Stimulated activated CD4-positive, alpha-beta T cell treated with anti-CD3 and anti-CD28 coated beads, TNF-alpha, amount 100 ng/mL, for 1 hour (primary cell): Measurements from ENCODE around the gene AFF1.
"Not testable (repeated sequence)": the region's sequence is repeated elsewhere in the genome, so short reads cannot be mapped to it uniquely, and the experiment has no call there.

Experiments
- DNase-seq, 3 donors: peaks; one replicate each; pipeline ENCODE4 v3.0.0-alpha.2; 2020; ENCODE audit warnings: low read depth in 3 of 3, low spot score in 1 of 3

The AFF1 gene

DNA sequence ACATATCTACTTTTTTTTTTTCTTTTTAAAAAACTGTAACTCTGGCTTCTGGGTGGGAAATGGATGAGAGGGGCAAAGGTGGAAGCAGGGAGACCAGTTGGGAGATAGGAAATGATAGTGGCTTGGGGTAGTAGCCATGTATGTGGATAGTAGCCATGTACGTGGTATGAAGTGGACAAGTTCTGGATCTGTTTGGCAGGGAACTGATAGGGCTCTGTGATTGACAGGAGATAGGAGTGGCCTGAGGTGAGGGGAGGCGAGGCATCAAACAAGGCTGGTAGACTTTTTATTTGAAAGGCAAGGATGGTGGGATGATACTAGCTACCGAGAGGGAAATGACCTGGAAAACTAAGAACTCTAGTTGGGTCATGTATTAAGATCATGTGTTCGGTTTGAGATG, 117.8 kb downstream of the AFF1 start:
- DNase-seq, result no peak

DNA sequence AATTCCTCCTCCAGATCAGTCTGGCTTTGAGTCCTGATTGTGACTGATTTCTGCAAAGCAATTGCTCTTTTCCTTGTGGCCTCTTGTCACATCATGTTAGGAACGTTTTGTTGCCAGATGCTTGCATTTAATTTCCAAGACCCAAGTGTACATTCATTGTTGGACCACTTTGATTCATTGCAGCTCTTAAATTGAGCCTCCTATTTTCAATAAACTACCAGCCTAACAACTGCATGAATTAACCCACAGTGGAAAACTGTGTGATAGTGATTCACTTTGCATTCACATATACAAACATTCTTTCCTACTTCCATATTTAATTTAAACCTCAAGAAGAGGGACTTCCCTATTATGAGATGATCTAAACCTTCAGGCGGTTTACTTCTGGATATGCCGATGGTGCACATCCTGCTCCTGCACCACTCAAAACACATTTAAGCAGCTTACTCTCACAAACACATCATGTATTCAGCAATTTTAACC, 118.4 kb downstream of the AFF1 start:
- DNase-seq, result no peak

DNA sequence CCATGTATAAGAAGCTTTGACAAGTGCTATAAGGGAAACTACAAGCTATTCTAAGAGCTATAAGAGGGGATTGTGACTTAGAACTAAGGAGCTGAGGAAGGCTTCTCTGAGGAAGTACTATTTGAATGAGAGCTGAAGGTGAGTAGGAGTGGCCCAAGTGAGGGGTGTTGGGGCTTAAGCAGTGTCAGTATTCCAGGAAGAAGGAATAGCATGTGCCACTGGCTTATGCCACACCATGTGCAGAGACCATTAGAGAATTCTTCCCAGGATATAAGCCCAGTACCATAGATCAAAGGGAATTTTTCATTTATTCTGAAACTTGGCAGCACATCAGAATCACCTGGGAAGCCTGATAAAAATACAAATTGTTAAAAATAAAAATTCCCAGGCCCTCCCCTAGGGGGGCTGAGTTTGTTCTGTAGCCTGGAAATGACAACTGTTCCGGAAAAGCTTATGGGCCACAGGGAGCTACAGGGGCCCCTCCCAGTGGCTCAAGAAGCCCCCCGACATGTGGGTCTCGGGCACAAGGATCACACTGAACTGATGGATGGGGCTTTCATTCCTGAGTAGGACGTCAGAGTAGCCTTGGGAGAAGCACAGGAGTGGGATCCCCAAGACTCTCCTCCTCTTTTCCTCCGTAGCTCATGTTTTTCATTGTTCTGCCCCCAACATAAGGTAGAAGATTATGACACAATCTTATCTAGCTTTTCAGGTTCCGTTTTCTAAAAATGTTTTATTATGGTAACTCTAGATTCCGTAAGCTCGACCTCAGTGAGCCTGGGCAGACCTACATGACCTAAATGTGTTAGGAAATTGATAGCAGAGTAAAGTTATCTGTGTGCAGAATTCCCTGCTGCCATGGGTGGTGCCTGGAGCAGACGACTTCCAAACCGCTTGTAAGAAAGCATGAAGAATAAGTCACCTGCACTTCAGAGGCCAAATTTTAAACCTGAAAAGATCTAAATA, 119.3 kb downstream of the AFF1 start:
- no peak for DNase-seq

DNA sequence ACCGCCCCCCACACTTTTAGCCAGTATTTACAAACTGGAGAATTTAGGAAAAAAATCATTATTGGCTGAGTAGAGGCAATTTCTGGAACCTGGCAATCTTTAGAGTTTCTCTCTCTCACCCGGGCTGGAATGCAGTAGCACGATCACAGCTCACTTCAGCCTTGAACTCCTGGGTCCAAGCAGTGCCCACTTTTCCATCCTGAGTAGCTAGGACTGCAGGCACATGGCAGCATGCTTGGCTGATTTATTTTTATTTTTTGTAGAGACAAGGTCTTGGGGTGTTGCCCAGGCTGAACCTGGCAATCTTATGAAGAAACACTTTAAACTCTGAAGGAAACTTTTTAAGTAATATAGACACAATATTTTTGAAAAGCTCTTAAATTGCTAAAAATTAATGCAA, 120.1 kb downstream of the AFF1 start:
- DNase-seq, result no peak

DNA sequence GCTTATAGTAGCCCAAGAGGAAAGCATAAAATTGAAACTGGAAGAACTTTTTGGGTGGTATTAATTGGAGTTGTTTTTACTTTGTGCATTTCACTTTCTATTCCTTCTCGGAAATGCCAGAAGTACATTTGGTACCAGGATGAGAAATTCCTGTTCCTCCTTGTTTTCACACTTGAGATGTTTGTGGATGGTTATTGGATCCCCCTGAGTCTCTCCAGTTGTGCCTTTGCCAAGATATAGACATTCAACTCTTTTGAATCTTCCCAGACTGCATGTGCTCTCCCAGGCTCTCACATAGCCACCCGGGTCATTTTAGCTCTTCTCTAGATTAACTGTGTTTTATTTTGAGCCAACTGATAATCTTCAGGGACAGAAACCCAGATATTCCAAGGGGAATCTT, 120.5 kb downstream of the AFF1 start:
- no peak for DNase-seq

DNA sequence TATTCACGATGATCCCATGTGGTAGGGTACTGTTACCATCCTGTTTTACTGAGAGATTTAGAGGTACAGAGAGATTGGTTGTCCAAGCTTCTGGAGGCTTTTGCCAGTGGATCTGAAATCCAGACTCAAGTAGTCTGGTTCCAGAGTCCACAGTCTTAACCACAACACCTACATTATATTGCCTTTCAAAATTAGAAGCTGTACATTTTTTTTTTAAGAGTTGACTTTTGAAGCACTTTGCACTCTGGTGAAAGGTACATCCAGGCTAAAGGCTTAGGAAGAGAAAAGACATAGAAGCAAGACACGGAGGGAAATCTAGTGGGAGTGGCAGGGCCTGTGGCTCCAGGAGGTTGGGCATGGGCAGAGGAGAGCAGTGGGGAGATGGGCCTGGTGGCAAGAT, 122.1 kb downstream of the AFF1 start:
- no peak for DNase-seq

DNA sequence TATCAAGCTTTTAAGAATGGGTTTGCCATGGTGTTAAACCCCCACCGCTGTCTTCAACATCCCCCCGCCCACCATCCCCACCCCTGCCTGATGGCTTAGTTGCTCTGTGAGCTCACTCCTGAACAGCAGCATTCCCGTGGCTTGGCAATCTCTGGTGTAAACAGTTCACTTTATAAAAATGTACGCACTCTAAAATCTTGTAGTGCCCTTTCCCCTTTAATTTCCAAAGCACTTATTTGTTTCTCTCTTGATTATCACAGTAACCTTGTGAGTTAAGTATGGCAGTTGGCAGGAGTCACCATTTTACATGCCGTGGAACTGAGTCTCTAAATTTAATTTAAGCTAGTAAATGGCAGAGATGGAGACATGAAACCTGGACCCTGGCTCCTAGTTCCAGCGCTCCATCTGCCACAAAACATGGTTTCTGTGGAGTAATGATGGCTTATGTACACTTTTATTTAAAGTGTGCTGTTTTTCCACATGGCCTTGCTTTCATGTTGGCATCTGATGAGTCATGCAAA, 123.1 kb downstream of the AFF1 start:
- no peak for DNase-seq

DNA sequence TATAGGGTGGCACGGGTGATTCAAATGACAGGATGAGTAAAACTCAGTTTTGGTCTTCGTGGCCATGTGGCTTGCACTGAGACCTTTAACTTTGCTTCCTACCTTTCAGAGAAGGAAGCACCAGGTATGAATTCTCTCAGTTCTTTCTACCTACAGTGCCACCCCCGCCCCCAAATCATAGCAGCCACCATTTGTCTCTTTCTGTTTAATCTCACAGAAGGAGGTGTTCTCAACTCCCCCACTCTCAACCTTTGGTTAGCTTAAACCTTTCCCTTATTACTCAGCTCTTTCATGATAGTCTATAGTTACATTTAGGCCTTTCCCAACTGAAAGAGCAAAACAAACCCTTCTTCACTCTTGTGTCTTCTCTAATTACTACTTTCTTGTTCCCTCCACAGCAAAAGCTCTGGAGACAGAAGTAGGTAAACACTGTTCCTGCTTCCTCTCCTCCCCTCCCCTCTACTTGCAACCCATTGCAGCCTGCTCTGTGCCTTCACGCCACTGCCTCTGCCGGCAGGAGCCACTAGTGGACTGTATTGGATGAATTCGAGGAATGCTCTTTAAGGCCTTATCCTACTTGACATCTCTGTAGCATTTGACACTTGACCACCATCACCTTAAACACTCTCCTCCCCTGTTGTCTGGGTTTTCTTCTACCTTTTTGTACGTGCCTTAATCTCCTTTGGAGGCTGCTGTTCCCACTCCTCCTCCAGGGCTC, 123.7 kb downstream of the AFF1 start:
- peak in 2 of 3 donors; percentile 3 to 26 for DNase-seq

DNA sequence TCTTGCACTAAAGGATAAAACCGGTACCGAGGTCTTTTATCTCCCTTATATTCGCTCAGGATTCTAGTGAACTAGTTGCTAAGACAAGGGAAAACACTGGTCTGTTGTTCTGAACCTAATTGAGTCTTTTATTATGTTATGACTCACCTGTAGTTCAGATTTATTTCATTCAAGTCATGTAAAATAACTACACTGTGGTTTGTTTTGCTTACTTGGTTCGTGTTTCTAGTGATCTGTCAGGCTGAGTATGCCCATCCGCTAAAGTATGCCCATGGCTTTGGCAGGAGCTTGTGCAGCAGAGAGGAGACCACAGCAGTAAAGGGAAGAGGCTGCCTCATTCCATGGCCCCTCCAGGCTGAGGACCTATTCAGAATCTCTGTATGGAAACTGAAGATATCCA, 126.1 kb downstream of the AFF1 start:
- no peak for DNase-seq

DNA sequence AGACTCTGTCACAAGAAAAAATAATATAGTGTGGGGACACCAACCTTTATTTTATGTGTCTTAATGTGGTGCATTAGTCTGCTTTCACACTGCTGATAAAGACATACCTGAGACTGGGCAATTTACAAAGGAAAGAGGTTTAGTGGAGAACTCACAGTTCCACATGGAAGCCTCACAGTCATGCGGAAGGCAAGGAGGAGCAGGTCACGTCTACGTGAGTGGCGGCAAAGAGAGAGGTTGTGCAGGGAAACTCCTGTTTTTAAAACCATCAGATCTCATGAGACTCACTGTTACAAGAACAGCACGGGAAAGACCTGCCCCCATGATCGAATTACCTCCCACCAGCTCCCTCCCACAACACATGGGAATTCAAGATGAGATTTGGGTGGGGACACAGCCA, 130.2 kb downstream of the AFF1 start:
- DNase-seq, result no peak

DNA sequence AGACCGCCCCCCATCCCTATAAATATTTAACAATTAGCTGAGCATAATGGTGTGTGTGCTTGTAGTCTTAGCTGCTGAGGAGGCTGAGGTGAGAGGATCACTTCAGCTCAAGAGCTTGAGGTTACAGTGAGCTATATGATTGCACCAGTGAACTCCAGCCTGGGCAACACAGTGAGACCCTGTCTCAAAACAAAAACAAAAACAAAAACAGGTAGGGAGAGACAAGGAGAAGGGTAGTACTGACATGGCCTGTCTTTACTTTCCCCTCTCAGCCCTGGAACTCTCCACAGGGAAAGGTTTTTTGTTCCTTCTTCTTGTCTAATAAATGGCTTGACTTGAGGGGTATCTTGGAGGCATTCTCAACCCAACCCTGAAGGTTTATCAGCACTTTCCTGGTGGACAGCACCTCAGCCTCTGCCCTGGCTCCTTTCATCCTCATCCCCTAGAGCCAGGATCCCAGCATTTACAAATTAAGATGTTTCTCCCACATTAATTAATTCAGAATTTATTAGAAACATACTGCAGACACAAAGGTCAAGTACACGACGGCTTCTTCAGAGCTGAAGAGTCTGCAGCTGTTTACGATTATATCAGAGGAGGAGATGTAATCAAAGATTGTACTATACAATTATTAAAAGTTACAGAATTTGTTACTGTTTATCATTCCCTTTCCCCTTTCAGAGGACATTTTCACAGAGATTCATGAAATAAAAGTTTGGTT, 131.8 kb downstream of the AFF1 start:
- DNase-seq, result no peak

DNA sequence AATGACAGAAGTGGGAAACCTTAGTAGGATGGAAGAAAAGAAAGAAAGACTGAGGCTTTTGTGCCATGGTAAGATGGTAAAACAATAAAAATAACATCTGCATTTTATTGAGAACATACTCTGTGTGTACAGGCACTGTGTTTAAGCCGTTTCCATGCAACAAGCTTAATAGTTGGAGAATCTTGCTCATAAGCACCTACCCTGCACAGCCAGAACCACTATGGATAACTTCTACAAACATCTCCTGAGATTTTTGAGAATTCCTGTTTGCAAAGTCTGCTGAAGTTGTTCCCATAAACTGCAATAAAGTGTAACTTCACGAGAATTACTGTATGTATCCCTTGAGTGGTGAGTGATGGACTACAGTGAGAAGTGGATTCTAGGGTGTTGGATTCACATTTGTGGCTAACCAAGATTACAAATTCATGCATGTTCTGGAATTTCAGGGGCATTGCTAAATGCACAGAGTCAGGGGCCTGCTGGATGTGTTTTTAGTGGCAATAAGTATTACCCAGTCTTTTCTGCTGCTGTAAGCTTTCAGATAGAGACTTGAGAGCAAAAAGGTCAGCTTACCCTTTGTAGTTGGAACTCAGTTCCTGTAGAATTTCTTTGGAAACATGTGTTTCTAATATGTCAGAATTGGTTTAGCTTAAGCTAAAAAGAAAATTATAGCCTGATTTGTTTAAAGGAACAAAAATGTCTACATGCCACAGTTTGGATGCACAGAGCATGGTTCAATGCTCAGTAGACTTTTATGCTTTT, 132.5 kb downstream of the AFF1 start:
- no peak for DNase-seq

DNA sequence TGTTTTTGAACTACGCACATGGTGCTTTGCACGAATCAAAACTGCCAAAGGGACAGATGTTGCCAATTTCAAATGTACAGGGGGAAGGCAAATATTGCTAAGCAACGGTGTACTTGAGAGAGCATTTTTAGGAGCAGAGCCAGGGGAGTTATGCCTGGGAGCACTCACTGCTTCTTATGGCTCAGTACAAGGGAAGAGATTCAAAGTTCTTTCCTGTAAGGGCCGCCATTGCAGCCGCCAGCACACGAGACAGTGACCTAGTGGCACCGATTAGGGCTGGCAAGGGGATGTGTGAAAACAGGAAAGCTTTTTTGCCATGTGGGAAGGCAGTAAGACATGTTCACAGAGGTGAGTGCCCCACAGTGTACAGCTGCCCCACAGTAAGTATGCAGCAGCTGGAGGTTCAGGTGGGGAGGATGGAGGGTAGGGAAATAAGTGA, 133.8 kb downstream of the AFF1 start:
- no peak for DNase-seq

DNA sequence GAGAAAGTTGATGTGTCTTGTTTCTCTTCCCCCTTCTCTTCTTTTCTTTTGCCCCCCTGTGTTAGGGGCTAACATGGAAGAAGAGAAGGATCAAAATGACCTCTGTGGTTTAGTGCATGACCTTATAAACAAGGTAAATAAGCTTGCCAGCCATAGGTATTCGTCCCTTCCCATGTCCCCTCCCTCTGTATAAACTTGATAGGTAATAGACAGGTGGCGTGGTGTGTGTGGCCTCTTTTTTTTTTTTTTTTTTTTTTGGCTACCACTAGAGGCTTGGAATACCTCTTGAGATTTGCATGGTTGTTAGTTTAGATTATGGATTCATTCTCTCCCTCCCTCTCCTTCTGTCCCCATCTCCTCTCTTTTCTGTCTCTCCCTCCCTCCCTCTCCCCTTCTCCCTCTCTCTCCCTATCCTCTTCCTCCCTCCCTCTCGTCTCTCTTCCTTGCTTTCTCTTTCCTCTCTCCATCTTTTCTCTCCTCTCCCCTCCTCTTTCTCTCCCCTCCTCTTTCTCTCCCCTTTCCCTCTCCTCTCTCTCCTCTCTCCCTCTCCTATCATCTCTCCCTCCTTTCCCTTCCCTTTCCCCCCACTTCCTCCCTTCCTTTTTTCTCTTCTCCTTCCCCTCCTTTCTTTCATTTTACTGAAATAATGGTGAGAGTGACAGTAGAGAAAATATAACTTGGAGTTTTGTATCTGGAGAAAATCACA, 134.4 kb downstream of the AFF1 start:
- DNase-seq, result no peak

DNA sequence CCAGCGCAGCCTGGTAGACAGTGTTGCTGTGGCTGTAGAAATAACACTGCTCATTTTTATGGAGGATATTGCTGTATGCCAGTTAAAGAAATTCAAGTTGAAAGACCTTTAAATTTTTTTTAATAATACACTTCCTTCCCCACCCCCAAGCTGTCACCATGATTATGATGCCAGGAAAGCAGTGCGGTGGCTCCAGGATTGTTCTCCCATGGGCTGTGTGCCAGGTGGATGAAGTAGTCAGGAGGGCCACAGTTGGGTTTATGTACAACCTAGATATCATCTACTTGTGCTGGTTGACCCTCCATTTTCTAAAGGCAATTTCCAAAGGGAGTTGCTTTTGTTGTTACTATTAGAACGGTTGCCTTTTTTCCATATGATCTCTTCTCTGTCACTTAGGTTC, 136.6 kb downstream of the AFF1 start:
- DNase-seq, result no peak

DNA sequence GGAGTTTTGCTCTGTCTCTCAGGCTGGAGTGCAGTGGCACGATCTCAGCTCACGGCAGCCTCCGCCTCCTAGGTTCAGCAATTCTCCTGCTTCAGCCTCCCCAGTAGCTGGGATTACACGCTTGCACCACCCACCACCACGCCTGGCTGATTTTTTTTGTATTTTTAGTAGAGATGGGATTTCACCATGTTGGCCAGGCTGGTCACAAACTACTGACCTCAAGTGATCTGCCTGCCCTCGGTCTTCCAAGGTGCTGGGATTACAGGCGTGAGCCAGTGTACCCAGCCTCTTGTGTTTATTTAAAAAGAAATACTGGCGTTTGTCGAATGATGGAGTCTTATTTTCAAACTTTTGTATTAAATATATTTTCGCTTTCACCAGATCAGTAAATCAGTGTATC, 137.7 kb downstream of the AFF1 start:
- not testable (repeated sequence) for DNase-seq

DNA sequence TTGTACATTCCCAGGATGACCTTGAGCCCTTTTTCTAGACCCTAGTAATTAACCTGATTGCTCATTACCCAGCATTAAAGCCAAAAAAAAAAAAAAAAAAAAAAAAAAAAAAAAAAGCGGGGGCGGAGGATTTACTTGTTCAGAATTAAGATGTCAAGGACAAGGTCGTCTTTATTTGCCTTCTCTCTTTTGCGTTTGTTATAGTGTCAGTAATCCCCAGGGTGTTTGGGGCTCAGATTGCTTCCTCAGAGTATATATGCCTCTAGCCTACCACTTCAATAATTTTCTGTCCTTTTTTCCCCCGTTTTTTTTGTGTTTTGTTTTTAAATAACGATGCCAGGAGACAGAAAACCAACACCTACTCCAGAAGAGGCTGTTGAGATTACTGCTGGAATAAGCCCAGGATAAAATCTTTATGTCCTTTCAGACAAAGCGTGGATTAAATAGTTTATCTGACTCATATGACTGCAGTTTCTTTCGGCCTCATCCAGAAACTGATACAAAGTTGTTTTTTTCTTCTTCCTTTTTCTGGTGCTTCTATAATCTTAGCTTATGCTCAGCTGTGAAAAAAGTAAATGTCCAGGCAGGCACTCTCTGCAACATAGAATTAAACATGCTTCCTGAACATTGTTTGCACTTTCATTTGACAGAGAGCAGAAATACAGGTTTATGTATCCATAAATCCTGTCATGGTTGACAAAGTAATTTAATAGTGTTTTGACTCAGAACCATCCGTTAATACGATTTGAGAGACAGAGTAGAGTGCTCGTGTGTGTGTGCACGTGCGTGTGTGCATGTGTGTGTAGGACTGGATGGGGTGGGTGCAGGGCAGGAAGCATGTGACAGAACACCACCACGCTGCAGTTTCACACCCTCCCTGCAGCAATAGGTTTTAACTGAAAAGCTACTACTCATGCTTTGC, 138.6 kb downstream of the AFF1 start:
- DNase-seq, result peak in 1 of 3 donors; percentile 18

DNA sequence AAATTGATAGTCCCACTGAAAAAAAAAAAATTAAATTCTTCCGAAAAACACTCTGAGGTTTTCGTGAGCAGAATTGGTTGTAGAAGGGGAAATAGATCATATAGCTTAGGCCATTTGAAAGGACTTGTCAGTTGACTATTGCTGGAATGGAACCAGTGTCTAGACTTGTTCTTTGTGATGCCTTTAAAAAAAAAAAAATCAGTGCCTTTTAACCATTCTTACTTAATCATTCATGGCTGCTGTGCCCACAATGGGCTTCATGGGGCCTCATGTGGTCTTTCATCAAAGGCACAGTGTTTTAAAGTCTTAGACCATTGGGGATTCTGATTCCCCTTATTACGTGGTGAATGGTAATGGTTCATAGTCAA, 139.3 kb downstream of the AFF1 start:
- DNase-seq, result no peak

DNA sequence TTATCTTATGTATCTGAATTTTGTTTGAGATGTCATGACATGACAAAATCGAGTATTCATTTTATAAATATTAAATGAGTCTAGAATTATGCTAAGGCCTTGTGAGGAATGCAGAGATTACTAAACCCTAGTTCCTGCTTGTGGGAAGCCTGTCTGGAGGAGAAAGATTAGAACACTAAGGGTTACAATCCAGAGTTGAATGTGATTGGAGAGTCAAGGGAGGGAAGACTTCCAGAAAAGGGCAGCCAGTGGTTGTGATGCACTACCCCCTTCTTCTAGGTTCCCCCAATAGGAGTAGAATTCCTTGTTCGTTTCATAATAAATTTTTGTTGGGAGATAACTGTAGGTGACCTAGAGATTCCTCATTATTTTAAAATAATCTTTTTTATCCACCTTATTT, 141.1 kb downstream of the AFF1 start:
- no peak for DNase-seq
